ENCODE data around the gene RAB1B. TPM values are rescaled to one million over a fixed set of nuclear protein-coding genes. Genes with fewer than 3 reads are reported as not detected.

RAB1B gene
- total and polyA plus RNA-seq, 4 donors = 40.4 to 83.0 (median 51.3) TPM

- Histone ChIP-seq H3K27me3 (ENCODE audit: control insufficient read depth in 4 of 4, insufficient read depth in 4 of 4, low read length in 3 of 4) (no peaks in the 10 kb centered on the region), H3K27ac (ENCODE audit: low read depth in 1 of 2, low read length in 2 of 2) (no peak overlapping the region), H3K4me3 (ENCODE audit: low read depth in 1 of 3, low read length in 3 of 3) (no peak overlapping the region), H3K9ac (ENCODE audit: low read depth in 1 of 2, low read length in 2 of 2) (no peak overlapping the region), H3K9me3 (ENCODE audit: control insufficient read depth in 4 of 4, low read length in 3 of 4) (no peaks in the 10 kb centered on the region), H3K36me3 (ENCODE audit: control insufficient read depth in 4 of 4, insufficient read depth in 3 of 4, low read depth in 1 of 4, low read length in 3 of 4) (peaks cover 0 to 16% (median 7%) of the 10 kb centered on the region in 4 donors), H3K4me1 (ENCODE audit: control insufficient read depth in 4 of 4, insufficient read depth in 4 of 4, low read length in 3 of 4) (peaks cover 4 to 16% (median 10%) of the 10 kb centered on the region in 4 donors)
- no peak for TF ChIP-seq FOXA2 (IDR thresholded peaks at IDR 0.05)
- DNase-seq (ENCODE audit: low spot score) = no peak
- WGBS = 89% methylated on average over 14 of the region's 14 CpGs
These were observed 12.0 kb downstream of the RAB1B start for GRCh38 chr11:66280428-66280827.

- Histone ChIP-seq H3K36me3 (ENCODE audit: control insufficient read depth in 4 of 4, insufficient read depth in 3 of 4, low read depth in 1 of 4, low read length in 3 of 4) (peaks cover 0 to 11% (median 7%) of the 10 kb centered on the region in 4 donors), H3K9ac (ENCODE audit: low read depth in 1 of 2, low read length in 2 of 2) (no peak overlapping the region), H3K27ac (ENCODE audit: low read depth in 1 of 2, low read length in 2 of 2) (no peak overlapping the region), H3K4me3 (ENCODE audit: low read depth in 1 of 3, low read length in 3 of 3) (no peak overlapping the region), H3K9me3 (ENCODE audit: control insufficient read depth in 4 of 4, low read length in 3 of 4) (no peaks in the 10 kb centered on the region), H3K4me1 (ENCODE audit: control insufficient read depth in 4 of 4, insufficient read depth in 4 of 4, low read length in 3 of 4) (peaks cover 4 to 21% (median 14%) of the 10 kb centered on the region in 4 donors), H3K27me3 (ENCODE audit: control insufficient read depth in 4 of 4, insufficient read depth in 4 of 4, low read length in 3 of 4) (no peaks in the 10 kb centered on the region)
- TF ChIP-seq FOXA2 (IDR thresholded peaks at IDR 0.05) = no peak
- WGBS = 94% methylated on average over 6 of the region's 6 CpGs
- no peak for DNase-seq (ENCODE audit: low spot score)
These were observed 12.6 kb downstream of the RAB1B start for GRCh38 chr11:66281001-66281400.

- TF ChIP-seq HNF4G (IDR thresholded peaks at IDR 0.05) = no peak
- TF ChIP-seq YY1 (IDR thresholded peaks at IDR 0.05) = no peak
- no peak for TF ChIP-seq GABPA (IDR thresholded peaks at IDR 0.05 in 1 of 2, conservative IDR thresholded peaks at IDR 0.05 in 1 of 2)
- no peak for TF ChIP-seq JUND (IDR thresholded peaks at IDR 0.05)
- TF ChIP-seq NR2F2 (IDR thresholded peaks at IDR 0.05) = no peak
- no peak for TF ChIP-seq RXRA (IDR thresholded peaks at IDR 0.05)
- no peak for TF ChIP-seq FOXA2 (IDR thresholded peaks at IDR 0.05)
- peaks cover 0 to 5% (median 4%) of the 10 kb centered on the region in 4 donors for H3K36me3 ChIP-seq (ENCODE audit: control insufficient read depth in 4 of 4, insufficient read depth in 3 of 4, low read depth in 1 of 4, low read length in 3 of 4)
- H3K4me1 ChIP-seq (ENCODE audit: control insufficient read depth in 4 of 4, insufficient read depth in 4 of 4, low read length in 3 of 4) = peaks cover 4 to 29% (median 17%) of the 10 kb centered on the region in 4 donors
- H3K9me3 ChIP-seq (ENCODE audit: control insufficient read depth in 4 of 4, low read length in 3 of 4) = no peaks in the 10 kb centered on the region
- H3K4me3 ChIP-seq (ENCODE audit: low read depth in 1 of 3, low read length in 3 of 3) = no peak overlapping the region
- H3K27me3 ChIP-seq (ENCODE audit: control insufficient read depth in 4 of 4, insufficient read depth in 4 of 4, low read length in 3 of 4) = no peaks in the 10 kb centered on the region
- H3K27ac ChIP-seq (ENCODE audit: low read depth in 1 of 2, low read length in 2 of 2) = no peak overlapping the region
- DNase-seq (ENCODE audit: low spot score) = no peak
- no peak overlapping the region for H3K9ac ChIP-seq (ENCODE audit: low read depth in 1 of 2, low read length in 2 of 2)
- WGBS = 28% methylated on average over 20 of the region's 20 CpGs
These were observed 13.5 kb downstream of the RAB1B start for GRCh38 chr11:66281776-66282467.

GRCh38 chr11:66282468-66283455 lies 14.3 kb downstream of the RAB1B start:
- Histone ChIP-seq H3K27ac (ENCODE audit: low read depth in 1 of 2, low read length in 2 of 2) (no peak overlapping the region), H3K9ac (ENCODE audit: low read depth in 1 of 2, low read length in 2 of 2) (no peak overlapping the region), H3K27me3 (ENCODE audit: control insufficient read depth in 4 of 4, insufficient read depth in 4 of 4, low read length in 3 of 4) (no peaks in the 10 kb centered on the region), H3K9me3 (ENCODE audit: control insufficient read depth in 4 of 4, low read length in 3 of 4) (no peaks in the 10 kb centered on the region), H3K4me1 (ENCODE audit: control insufficient read depth in 4 of 4, insufficient read depth in 4 of 4, low read length in 3 of 4) (peaks cover 7 to 32% (median 21%) of the 10 kb centered on the region in 4 donors), H3K36me3 (ENCODE audit: control insufficient read depth in 4 of 4, insufficient read depth in 3 of 4, low read depth in 1 of 4, low read length in 3 of 4) (peaks cover 0 to 5% (median 4%) of the 10 kb centered on the region in 4 donors), H3K4me3 (ENCODE audit: low read depth in 1 of 3, low read length in 3 of 3) (no peak overlapping the region)
- WGBS = 14% methylated on average over 35 of the region's 35 CpGs
- DNase-seq (ENCODE audit: low spot score) = peak; percentile 99
- TF ChIP-seq YY1 (IDR thresholded peaks at IDR 0.05) (no peak), ATF3 (IDR thresholded peaks at IDR 0.05) (no peak), MAX (IDR thresholded peaks at IDR 0.05) (no peak), RAD21 (IDR thresholded peaks at IDR 0.05) (peak; percentile 73 to 82), TAF1 (conservative IDR thresholded peaks at IDR 0.05) (no peak), EGR1 (IDR thresholded peaks at IDR 0.05; ENCODE audit: low read depth in 2 of 2) (no peak), REST (IDR thresholded peaks at IDR 0.05) (no peak), NR2F2 (IDR thresholded peaks at IDR 0.05) (no peak), HNF4G (IDR thresholded peaks at IDR 0.05) (no peak), SP1 (IDR thresholded peaks at IDR 0.05) (peak; percentile 6), GABPA (IDR thresholded peaks at IDR 0.05 in 1 of 2, conservative IDR thresholded peaks at IDR 0.05 in 1 of 2) (no peak), RXRA (IDR thresholded peaks at IDR 0.05) (no peak), FOXA2 (IDR thresholded peaks at IDR 0.05) (no peak), FOXA1 (IDR thresholded peaks at IDR 0.05) (no peak), HNF4A (conservative IDR thresholded peaks at IDR 0.05) (no peak)
